AG10803 (cell line): ENCODE measurements around the gene HSF5.

ENCODE experiments used
- DNase-seq: peaks from one replicate; pipeline ENCODE4 v3.0.0; 2010; ENCODE audit warnings: low read depth
- H3K4me3 ChIP-seq: 2 replicates; pipeline ENCODE4 v1.5.1; 2011; ENCODE audit warnings: mild to moderate bottlenecking, low read length, control low read depth
- TF ChIP-seq, protein P1 (sequence below): conservative IDR thresholded peaks from 2 replicates; pipeline ENCODE4 v1.5.1; 2011; ENCODE audit warnings: mild to moderate bottlenecking, low read length, control low read depth, inconsistent platforms

HSF5 gene

DNA sequence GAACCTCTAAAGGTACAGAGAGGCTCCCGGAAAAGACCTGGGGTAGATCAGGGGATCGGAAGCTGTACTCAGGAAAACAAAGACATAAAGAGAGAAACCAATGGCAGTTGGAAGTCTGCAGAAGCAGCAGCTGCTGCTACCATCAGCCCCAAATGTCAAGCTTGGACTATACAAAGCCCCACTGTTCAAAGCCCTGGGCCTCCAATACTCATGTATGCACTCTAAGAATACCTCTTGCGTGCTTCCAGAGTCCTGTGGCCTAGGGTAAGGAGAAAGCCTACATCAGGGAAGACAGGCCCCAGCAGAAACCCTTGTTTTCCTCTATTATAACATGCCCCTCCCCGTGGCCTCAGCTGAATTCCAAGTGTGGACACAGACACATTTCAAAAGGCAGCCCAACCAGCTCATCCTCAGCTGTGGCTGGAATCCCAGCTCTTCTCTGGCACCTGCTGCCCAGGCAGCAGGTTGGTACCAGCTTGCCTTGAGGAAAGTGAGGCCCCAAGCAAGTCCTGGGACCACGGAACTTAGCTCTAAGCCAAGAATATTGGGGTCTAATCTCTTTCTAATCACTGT lies 45.5 kb upstream of the HSF5 start:
- TF ChIP-seq, protein P1, sequence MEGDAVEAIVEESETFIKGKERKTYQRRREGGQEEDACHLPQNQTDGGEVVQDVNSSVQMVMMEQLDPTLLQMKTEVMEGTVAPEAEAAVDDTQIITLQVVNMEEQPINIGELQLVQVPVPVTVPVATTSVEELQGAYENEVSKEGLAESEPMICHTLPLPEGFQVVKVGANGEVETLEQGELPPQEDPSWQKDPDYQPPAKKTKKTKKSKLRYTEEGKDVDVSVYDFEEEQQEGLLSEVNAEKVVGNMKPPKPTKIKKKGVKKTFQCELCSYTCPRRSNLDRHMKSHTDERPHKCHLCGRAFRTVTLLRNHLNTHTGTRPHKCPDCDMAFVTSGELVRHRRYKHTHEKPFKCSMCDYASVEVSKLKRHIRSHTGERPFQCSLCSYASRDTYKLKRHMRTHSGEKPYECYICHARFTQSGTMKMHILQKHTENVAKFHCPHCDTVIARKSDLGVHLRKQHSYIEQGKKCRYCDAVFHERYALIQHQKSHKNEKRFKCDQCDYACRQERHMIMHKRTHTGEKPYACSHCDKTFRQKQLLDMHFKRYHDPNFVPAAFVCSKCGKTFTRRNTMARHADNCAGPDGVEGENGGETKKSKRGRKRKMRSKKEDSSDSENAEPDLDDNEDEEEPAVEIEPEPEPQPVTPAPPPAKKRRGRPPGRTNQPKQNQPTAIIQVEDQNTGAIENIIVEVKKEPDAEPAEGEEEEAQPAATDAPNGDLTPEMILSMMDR = no peak
- no peak overlapping the region for H3K4me3 ChIP-seq
- no peak for DNase-seq

DNA sequence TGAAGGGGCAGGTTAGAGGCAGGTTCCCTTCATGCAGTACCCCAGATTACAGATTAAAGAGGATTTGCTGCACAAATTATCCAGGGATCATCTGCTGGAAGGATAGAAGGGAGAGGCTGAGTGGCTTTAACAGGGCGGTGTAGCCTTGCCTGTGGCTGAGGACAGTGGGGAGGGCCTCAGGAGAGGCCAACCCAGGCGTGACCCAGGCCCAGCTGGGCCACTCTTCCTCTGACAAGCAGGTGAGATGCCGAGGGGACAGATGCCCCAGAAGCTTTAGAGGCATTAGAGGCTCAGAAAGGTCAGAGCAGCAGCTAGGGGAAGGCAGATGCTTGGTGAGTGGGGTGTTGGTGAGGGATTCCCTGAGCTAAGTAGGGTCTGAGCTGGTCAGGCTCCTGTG lies 44.3 kb upstream of the HSF5 start:
- H3K4me3 ChIP-seq = peak overlapping the region; percentile 55; the same call in 1 of the 2 replicates
- no peak for DNase-seq
- TF ChIP-seq, protein P1 = no peak

DNA sequence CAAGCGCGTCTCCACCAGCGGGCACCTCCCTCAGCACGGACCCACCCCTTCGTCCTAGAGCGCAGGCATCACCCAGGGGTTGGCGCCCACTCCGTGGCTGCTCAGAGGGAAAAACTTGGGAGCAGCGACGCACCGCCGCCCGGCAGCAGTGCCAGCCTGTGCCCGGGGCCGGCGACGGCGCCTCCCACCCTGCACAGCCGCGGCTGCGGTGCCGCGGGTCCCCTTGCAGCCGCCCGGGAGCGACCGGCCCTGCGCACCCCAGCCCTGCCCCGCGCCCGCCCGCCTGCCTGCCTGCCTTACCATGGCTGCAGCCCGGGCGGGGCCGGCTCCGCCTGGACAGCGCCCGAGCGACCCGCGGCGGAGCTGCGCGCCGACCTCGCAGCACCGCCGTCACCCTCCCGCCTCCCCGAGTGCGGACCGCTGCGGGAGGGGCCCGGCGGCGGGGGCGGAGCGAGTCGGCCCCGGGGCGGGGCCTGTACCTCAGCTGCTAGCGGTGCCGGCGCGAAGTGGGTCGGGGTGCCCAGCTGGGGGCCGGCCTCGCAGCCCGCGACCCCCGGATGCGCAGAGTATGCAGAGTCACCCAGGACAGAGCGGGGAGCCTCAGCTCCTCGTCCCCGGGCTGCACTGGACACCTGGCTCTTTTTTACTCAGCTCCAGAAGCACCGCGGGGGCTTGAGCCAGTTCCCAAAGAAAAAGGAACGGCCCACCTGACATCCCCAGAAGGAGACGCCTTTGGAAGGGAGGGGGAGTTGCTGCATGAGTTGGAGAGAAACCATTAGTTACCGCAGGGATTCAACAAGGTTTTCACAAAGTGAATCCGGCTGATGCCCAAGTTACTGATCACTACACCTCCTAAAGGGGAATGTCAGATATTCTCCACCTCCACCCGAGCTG lies 43.7 kb upstream of the HSF5 start:
- TF ChIP-seq, protein P1 = no peak
- H3K4me3 ChIP-seq = peak overlapping the region; percentile 55
- DNase-seq = peak; percentile 23

DNA sequence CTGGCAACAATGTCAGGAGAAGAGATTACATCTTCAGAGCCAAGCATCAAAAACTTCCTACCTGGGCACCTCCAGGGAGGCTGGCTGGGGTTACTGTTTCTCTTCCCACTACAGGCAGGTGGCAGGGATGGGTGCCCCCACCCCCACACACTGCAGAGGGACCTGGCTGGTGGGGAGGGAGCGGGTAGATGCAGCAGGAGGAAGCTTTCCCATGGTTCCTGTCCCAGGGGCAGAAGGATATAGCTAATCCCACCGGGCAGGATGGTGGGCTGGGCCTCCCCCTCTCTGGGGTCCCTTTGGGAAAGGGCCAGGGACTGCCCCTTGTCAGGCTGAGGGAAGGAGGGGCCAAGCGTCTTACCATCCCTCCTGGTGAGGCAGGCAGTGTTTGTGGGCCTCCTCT lies 42.9 kb upstream of the HSF5 start:
- H3K4me3 ChIP-seq = peak overlapping the region; percentile 50
- DNase-seq = no peak
- TF ChIP-seq, protein P1 = no peak

DNA sequence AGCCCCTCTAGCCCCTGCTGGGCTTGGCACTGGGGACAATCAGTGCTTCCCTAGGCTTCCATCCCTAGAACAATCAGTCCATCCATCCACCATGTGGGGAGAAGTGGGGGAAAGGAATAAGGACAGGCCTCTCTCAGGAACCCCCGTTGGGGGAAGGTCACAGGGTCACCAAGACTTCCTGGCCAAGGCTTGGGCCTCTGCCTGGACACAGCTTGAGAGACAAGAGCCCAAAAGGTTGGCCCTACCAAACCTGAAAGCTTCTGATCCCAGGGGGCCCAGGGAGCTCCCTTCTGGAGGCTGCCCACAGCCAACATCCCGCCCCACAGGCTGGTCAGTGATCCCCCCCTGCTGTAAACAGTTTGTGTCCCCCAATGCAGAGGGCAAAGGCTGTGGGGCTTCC lies 42.4 kb upstream of the HSF5 start:
- TF ChIP-seq, protein P1 = no peak
- no peak for DNase-seq
- no peak overlapping the region for H3K4me3 ChIP-seq

DNA sequence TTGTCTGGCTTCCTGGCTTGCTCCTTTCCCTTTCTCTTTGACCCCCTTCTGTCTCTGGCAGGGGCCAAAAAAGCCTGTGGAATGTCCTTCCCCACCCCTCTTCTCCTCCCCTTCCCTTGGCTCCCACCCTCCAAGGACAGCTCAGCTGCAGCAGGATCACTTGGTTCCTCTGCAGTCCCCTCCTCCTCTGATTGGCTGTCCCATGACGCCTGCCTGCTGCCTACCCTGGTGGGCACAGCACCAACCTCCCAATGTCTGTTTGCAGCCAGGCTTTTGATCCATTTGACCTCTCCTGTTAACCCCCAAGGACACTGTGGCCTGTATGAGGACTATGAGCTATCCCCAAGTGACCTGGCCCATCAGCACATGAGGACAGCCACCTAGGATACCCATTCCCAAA lies 41.1 kb upstream of the HSF5 start:
- H3K4me3 ChIP-seq = no peak overlapping the region
- DNase-seq = no peak
- TF ChIP-seq, protein P1 = no peak

DNA sequence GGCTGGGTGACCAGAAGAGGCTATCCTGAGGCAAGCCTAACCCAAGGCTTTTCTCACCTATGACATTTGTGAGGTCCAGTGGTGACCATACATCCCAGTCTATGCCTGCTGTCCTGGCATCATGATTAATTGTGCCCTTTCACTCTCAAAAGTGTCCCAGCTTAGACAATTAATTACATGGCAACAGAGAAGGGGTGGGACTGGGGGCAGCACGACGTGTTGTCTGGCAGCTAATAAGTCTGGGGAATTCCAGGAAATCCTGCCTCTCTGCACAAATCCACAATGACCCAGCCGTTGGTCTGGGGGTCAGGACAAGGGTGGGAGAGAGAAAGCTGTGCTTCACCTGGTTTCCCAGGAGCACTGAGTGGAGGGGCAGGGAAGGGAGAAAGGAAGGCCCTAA lies 40.2 kb upstream of the HSF5 start:
- TF ChIP-seq, protein P1 = no peak
- no peak for DNase-seq
- no peak overlapping the region for H3K4me3 ChIP-seq
